Lung (tissue), 12 donors: ENCODE results near the gene MYB. TPM values are rescaled to one million over a fixed set of nuclear protein-coding genes. Genes with fewer than 3 reads are reported as not detected.

ENCODE experiments used
- ATAC-seq: fragments of 200-7000 bp; cut with Tn5 transposase; one replicate; pipeline ENCODE4 v1.9.1; 2020; ENCODE audit warnings: moderate number of reproducible peaks; ENCODE audit not compliant: insufficient read depth, low FRiP score
- DNase-seq, 3 donors: peaks; one replicate each; pipeline ENCODE4 v3.0.0-alpha.2; 2013 to 2017
- H3K27ac ChIP-seq, 2 donors: one replicate each; pipeline ENCODE4 v1.5.1; 2013; ENCODE audit warnings: mild to moderate bottlenecking in 2 of 2, moderate library complexity in 2 of 2, control low read depth in 1 of 2, inconsistent platforms in 1 of 2, low read depth in 1 of 2, low read length in 1 of 2
- H3K27me3 ChIP-seq, 3 donors: one replicate each; pipeline ENCODE4 v1.5.1; 2013; ENCODE audit warnings: low read length in 2 of 3; ENCODE audit not compliant: control insufficient read depth in 3 of 3, insufficient read depth in 3 of 3
- H3K36me3 ChIP-seq, 4 donors: one replicate each; pipeline ENCODE4 v1.5.1; 2013; ENCODE audit warnings: low read length in 4 of 4, mild to moderate bottlenecking in 1 of 4, moderate library complexity in 1 of 4; ENCODE audit not compliant: control insufficient read depth in 4 of 4, insufficient read depth in 4 of 4
- H3K4me1 ChIP-seq, 5 donors: one replicate each; pipeline ENCODE4 v1.5.1; 2013; ENCODE audit warnings: low read length in 5 of 5, mild to moderate bottlenecking in 2 of 5, moderate library complexity in 1 of 5; ENCODE audit not compliant: control insufficient read depth in 5 of 5, insufficient read depth in 5 of 5
- H3K4me3 ChIP-seq: one replicate; pipeline ENCODE4 v1.5.1; 2013; ENCODE audit warnings: mild to moderate bottlenecking, control low read depth, moderate library complexity
- H3K9ac ChIP-seq, 2 donors: one replicate each; pipeline ENCODE4 v1.5.1; 2013; ENCODE audit warnings: low read length in 2 of 2, control low read depth in 1 of 2; ENCODE audit not compliant: insufficient read depth in 1 of 2
- H3K9me3 ChIP-seq, 4 donors: one replicate each; pipeline ENCODE4 v1.5.1; 2013; ENCODE audit warnings: low read length in 3 of 4, mild to moderate bottlenecking in 1 of 4, moderate library complexity in 1 of 4; ENCODE audit not compliant: control insufficient read depth in 4 of 4, insufficient read depth in 3 of 4
- WGBS, 2 donors: extraction: QIAGEN DNeasy Blood & Tissue Kit; methylation state at CpG; one replicate each; pipeline ENCODE4 v1.1.7; 2013; 5-methylcytosine and 5-hydroxymethylcytosine counted together
- polyA plus RNA-seq, 2 donors: library from polyadenylated mRNA; stranded (reverse); fragments of 200-250 nt; gene quantifications; one replicate each; pipeline ENCODE4 v1.2.1, GENCODE V29; 2013
- total RNA-seq, 2 donors: library from RNA; depleted of rRNA in 1 of 2; stranded (reverse); fragments of >200 nt in 1 of 2; gene quantifications; one replicate each; pipeline ENCODE4 v1.2.1, GENCODE V29; 2014 to 2021
- TF ChIP-seq, protein P1 (sequence below): IDR thresholded peaks from 2 replicates; pipeline ENCODE4 v1.5.1; 2012; ENCODE audit warnings: mild to moderate bottlenecking; ENCODE audit errors: control extremely low read depth, extremely low read depth
- donor health status: control.
- donor health status: control.
- donor health status: Bipolar disorder and iron deficiency.
- donor health status: healthy.
- donor health status: DM: yes; HTN: yes; CAD: no.

MYB gene
- total and polyA plus RNA-seq, 4 donors = 1.3 to 11.3 (median 4.6) TPM

- H3K9ac ChIP-seq = no peak overlapping the region
- no peak overlapping the region for H3K27ac ChIP-seq
- H3K36me3 ChIP-seq = no peaks in the 10 kb centered on the region
- no peaks in the 10 kb centered on the region for H3K9me3 ChIP-seq
- DNase-seq (no peak), ATAC-seq (no peak)
- TF ChIP-seq, protein P1, sequence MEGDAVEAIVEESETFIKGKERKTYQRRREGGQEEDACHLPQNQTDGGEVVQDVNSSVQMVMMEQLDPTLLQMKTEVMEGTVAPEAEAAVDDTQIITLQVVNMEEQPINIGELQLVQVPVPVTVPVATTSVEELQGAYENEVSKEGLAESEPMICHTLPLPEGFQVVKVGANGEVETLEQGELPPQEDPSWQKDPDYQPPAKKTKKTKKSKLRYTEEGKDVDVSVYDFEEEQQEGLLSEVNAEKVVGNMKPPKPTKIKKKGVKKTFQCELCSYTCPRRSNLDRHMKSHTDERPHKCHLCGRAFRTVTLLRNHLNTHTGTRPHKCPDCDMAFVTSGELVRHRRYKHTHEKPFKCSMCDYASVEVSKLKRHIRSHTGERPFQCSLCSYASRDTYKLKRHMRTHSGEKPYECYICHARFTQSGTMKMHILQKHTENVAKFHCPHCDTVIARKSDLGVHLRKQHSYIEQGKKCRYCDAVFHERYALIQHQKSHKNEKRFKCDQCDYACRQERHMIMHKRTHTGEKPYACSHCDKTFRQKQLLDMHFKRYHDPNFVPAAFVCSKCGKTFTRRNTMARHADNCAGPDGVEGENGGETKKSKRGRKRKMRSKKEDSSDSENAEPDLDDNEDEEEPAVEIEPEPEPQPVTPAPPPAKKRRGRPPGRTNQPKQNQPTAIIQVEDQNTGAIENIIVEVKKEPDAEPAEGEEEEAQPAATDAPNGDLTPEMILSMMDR = no peak
- H3K4me3 ChIP-seq = no peak overlapping the region
- no peaks in the 10 kb centered on the region for H3K27me3 ChIP-seq
- 96 to 98% methylated on average over 4 of the region's 4 CpGs for WGBS, 2 donors
- H3K4me1 ChIP-seq = no peaks in the 10 kb centered on the region
Observed at GRCh38 chr6:135204951-135205350, 23.8 kb downstream of the MYB start.

- DNase-seq (peak in 1 of 3 donors; percentile 2), ATAC-seq (no peak)
- TF ChIP-seq, protein P1 = no peak
- 27 to 54% methylated on average over 6 of the region's 6 CpGs for WGBS, 2 donors
- no peaks in the 10 kb centered on the region for H3K9me3 ChIP-seq
- H3K27ac ChIP-seq = peak overlapping the region in 1 of 2 donors; percentile 67
- H3K4me3 ChIP-seq = no peak overlapping the region
- no peaks in the 10 kb centered on the region for H3K36me3 ChIP-seq
- no peaks in the 10 kb centered on the region for H3K27me3 ChIP-seq
- no peak overlapping the region for H3K9ac ChIP-seq
- H3K4me1 ChIP-seq = peaks cover 0 to 3% (median 0%) of the 10 kb centered on the region in 5 donors
Observed at GRCh38 chr6:135209803-135210202, 28.7 kb downstream of the MYB start.

DNA sequence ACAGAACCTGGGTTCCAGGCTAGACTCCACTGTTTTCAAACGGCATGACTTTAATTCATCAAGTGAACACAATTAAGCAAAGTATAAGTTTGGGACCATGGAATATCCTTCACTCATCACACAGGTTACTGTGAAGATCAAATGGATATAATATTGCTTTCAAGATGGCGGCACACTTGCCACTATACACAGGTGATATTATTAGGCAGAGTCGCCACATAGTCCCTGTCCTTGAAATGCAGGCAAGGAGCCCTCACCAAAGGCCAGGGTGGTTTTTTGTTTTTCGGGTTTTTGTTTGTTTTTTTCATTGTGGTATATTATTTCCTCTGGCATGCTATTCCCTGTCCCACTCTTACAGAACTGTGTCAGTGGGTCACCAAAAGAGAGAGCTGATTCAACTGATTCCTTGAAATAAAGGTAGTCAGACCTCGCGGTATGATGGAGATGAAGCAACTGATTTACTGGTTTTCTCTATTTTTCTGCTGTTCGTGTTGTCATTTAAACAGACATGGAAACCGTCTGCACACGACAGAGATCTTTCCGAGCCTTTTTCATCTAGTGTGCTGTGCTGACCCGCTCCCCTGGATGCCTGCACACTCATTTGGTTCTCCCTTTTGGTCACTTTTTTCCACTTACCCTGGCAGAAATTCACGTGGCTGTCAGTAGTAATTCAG is 29.7 kb downstream of the MYB start:
- TF ChIP-seq, protein P1 = no peak
- peaks cover 0 to 3% (median 0%) of the 10 kb centered on the region in 5 donors for H3K4me1 ChIP-seq
- H3K27me3 ChIP-seq = no peaks in the 10 kb centered on the region
- no peak overlapping the region for H3K9ac ChIP-seq
- no peaks in the 10 kb centered on the region for H3K9me3 ChIP-seq
- 78 to 83% methylated on average over 12 of the region's 12 CpGs for WGBS, 2 donors
- no peak overlapping the region for H3K27ac ChIP-seq
- no peaks in the 10 kb centered on the region for H3K36me3 ChIP-seq
- H3K4me3 ChIP-seq = no peak overlapping the region
- no peak for ATAC-seq
- no peak for DNase-seq

DNA sequence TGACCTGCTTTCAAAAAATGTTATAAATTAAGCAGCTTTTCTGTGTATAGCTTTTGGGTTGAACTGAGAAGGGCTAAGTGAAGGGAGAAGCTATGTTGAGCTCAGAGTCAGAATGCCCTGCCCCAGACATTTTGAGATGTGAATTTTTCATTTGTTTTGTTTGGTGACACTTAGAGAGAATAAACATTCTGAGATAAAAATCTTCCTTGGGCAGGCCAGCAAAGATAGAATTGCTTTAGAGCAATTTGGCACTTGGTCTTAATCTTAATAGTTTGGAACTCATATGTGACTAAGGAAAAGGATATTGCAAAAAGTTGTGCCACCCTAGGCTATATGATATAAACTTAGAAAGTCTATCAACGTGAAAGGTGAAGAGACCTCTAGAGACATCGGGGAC is 30.2 kb downstream of the MYB start:
- ATAC-seq = no peak
- peaks cover 0 to 3% (median 0%) of the 10 kb centered on the region in 5 donors for H3K4me1 ChIP-seq
- no peaks in the 10 kb centered on the region for H3K27me3 ChIP-seq
- TF ChIP-seq, protein P1 = no peak
- H3K9me3 ChIP-seq = no peaks in the 10 kb centered on the region
- no peak overlapping the region for H3K27ac ChIP-seq
- H3K36me3 ChIP-seq = no peaks in the 10 kb centered on the region
- WGBS, 2 donors = 49 to 72% methylated on average over 2 of the region's 2 CpGs
- no peak overlapping the region for H3K4me3 ChIP-seq
- H3K9ac ChIP-seq = no peak overlapping the region
- no peak for DNase-seq
